ENCODE data around the gene MSL3B.

Gene MSL3B

GRCh38 chr2:233822781-233823730 lies 45.1 kb downstream of the MSL3B start:
- H3K27me3 ChIP-seq (ENCODE audit: control insufficient read depth, insufficient read depth, low read length), result no peaks in the 10 kb centered on the region
- no peaks in the 10 kb centered on the region for H3K9me3 ChIP-seq (ENCODE audit: control insufficient read depth, insufficient read depth, low read length)
- H3K36me3 ChIP-seq (ENCODE audit: control insufficient read depth, insufficient read depth, low read length), result no peaks in the 10 kb centered on the region; the same call in 1 of the 2 replicates
- no peak overlapping the region for H3K27ac ChIP-seq (ENCODE audit: low read length)
- H3K4me3 ChIP-seq (ENCODE audit: low read length), result no peak overlapping the region
- DNase-seq (ENCODE audit: low read depth, low spot score), result no peak
- H3K4me1 ChIP-seq (ENCODE audit: control insufficient read depth, insufficient read depth, low read length), result no peaks in the 10 kb centered on the region
- WGBS (ENCODE audit: insufficient coverage, insufficient read length), result no CpG with 5 or more reads among the region's 25 CpGs

GRCh38 chr2:233822101-233822771 lies 46.0 kb downstream of the MSL3B start:
- H3K27me3 ChIP-seq (ENCODE audit: control insufficient read depth, insufficient read depth, low read length), result no peaks in the 10 kb centered on the region
- H3K27ac ChIP-seq (ENCODE audit: low read length), result no peak overlapping the region
- no peaks in the 10 kb centered on the region for H3K4me1 ChIP-seq (ENCODE audit: control insufficient read depth, insufficient read depth, low read length)
- H3K9me3 ChIP-seq (ENCODE audit: control insufficient read depth, insufficient read depth, low read length), result no peaks in the 10 kb centered on the region
- DNase-seq (ENCODE audit: low read depth, low spot score), result no peak
- no CpG with 5 or more reads among the region's 21 CpGs for WGBS (ENCODE audit: insufficient coverage, insufficient read length)
- H3K36me3 ChIP-seq (ENCODE audit: control insufficient read depth, insufficient read depth, low read length), result no peaks in the 10 kb centered on the region; the same call in 1 of the 2 replicates
- H3K4me3 ChIP-seq (ENCODE audit: low read length), result no peak overlapping the region

- Histone ChIP-seq H3K4me3 (ENCODE audit: low read length) (no peak overlapping the region), H3K36me3 (ENCODE audit: control insufficient read depth, insufficient read depth, low read length) (no peaks in the 10 kb centered on the region; the same call in 1 of the 2 replicates), H3K27ac (ENCODE audit: low read length) (no peak overlapping the region), H3K27me3 (ENCODE audit: control insufficient read depth, insufficient read depth, low read length) (no peaks in the 10 kb centered on the region), H3K4me1 (ENCODE audit: control insufficient read depth, insufficient read depth, low read length) (no peaks in the 10 kb centered on the region), H3K9me3 (ENCODE audit: control insufficient read depth, insufficient read depth, low read length) (no peaks in the 10 kb centered on the region)
- WGBS (ENCODE audit: insufficient coverage, insufficient read length), result no CpG with 5 or more reads among the region's 8 CpGs
- DNase-seq (ENCODE audit: low read depth, low spot score), result no peak
Measured at GRCh38 chr2:233821709-233822100, 46.5 kb downstream of the MSL3B start.

- Histone ChIP-seq H3K4me1 (ENCODE audit: control insufficient read depth, insufficient read depth, low read length) (no peaks in the 10 kb centered on the region), H3K9me3 (ENCODE audit: control insufficient read depth, insufficient read depth, low read length) (no peaks in the 10 kb centered on the region), H3K27me3 (ENCODE audit: control insufficient read depth, insufficient read depth, low read length) (no peaks in the 10 kb centered on the region), H3K36me3 (ENCODE audit: control insufficient read depth, insufficient read depth, low read length) (no peaks in the 10 kb centered on the region; the same call in 1 of the 2 replicates), H3K4me3 (ENCODE audit: low read length) (no peak overlapping the region), H3K27ac (ENCODE audit: low read length) (no peak overlapping the region)
- WGBS (ENCODE audit: insufficient coverage, insufficient read length), result no CpG with 5 or more reads among the region's 3 CpGs
- DNase-seq (ENCODE audit: low read depth, low spot score), result no peak
Measured at GRCh38 chr2:233821196-233821595, 47.0 kb downstream of the MSL3B start.

- Histone ChIP-seq H3K27me3 (ENCODE audit: control insufficient read depth, insufficient read depth, low read length) (no peaks in the 10 kb centered on the region), H3K36me3 (ENCODE audit: control insufficient read depth, insufficient read depth, low read length) (no peaks in the 10 kb centered on the region; the same call in 1 of the 2 replicates), H3K4me1 (ENCODE audit: control insufficient read depth, insufficient read depth, low read length) (no peaks in the 10 kb centered on the region), H3K4me3 (ENCODE audit: low read length) (no peak overlapping the region), H3K9me3 (ENCODE audit: control insufficient read depth, insufficient read depth, low read length) (no peaks in the 10 kb centered on the region), H3K27ac (ENCODE audit: low read length) (no peak overlapping the region)
- WGBS (ENCODE audit: insufficient coverage, insufficient read length), result no CpG with 5 or more reads among the region's 6 CpGs
- DNase-seq (ENCODE audit: low read depth, low spot score), result no peak
Measured at GRCh38 chr2:233820774-233821105, 47.4 kb downstream of the MSL3B start.

- Histone ChIP-seq H3K27me3 (ENCODE audit: control insufficient read depth, insufficient read depth, low read length) (no peaks in the 10 kb centered on the region), H3K27ac (ENCODE audit: low read length) (no peak overlapping the region), H3K36me3 (ENCODE audit: control insufficient read depth, insufficient read depth, low read length) (no peaks in the 10 kb centered on the region; the same call in 1 of the 2 replicates), H3K4me1 (ENCODE audit: control insufficient read depth, insufficient read depth, low read length) (no peaks in the 10 kb centered on the region), H3K9me3 (ENCODE audit: control insufficient read depth, insufficient read depth, low read length) (no peaks in the 10 kb centered on the region), H3K4me3 (ENCODE audit: low read length) (no peak overlapping the region)
- DNase-seq (ENCODE audit: low read depth, low spot score), result no peak
- WGBS (ENCODE audit: insufficient coverage, insufficient read length), result no CpG with 5 or more reads among the region's 18 CpGs
Measured at GRCh38 chr2:233819884-233820773, 48.1 kb downstream of the MSL3B start.

- Histone ChIP-seq H3K9me3 (ENCODE audit: control insufficient read depth, insufficient read depth, low read length) (no peaks in the 10 kb centered on the region), H3K4me3 (ENCODE audit: low read length) (no peak overlapping the region), H3K36me3 (ENCODE audit: control insufficient read depth, insufficient read depth, low read length) (no peaks in the 10 kb centered on the region; the same call in 1 of the 2 replicates), H3K4me1 (ENCODE audit: control insufficient read depth, insufficient read depth, low read length) (no peaks in the 10 kb centered on the region), H3K27ac (ENCODE audit: low read length) (no peak overlapping the region), H3K27me3 (ENCODE audit: control insufficient read depth, insufficient read depth, low read length) (no peaks in the 10 kb centered on the region)
- no CpG with 5 or more reads among the region's 17 CpGs for WGBS (ENCODE audit: insufficient coverage, insufficient read length)
- DNase-seq (ENCODE audit: low read depth, low spot score), result no peak
Measured at GRCh38 chr2:233818639-233819621, 49.3 kb downstream of the MSL3B start.

GRCh38 chr2:233817995-233818638 lies 50.1 kb downstream of the MSL3B start:
- Histone ChIP-seq H3K27ac (ENCODE audit: low read length) (no peak overlapping the region), H3K36me3 (ENCODE audit: control insufficient read depth, insufficient read depth, low read length) (no peaks in the 10 kb centered on the region; the same call in 1 of the 2 replicates), H3K27me3 (ENCODE audit: control insufficient read depth, insufficient read depth, low read length) (no peaks in the 10 kb centered on the region), H3K4me1 (ENCODE audit: control insufficient read depth, insufficient read depth, low read length) (no peaks in the 10 kb centered on the region), H3K4me3 (ENCODE audit: low read length) (no peak overlapping the region), H3K9me3 (ENCODE audit: control insufficient read depth, insufficient read depth, low read length) (no peaks in the 10 kb centered on the region)
- no CpG with 5 or more reads among the region's 11 CpGs for WGBS (ENCODE audit: insufficient coverage, insufficient read length)
- DNase-seq (ENCODE audit: low read depth, low spot score), result no peak

- no peak for DNase-seq (ENCODE audit: low read depth, low spot score)
- Histone ChIP-seq H3K27ac (ENCODE audit: low read length) (no peak overlapping the region), H3K36me3 (ENCODE audit: control insufficient read depth, insufficient read depth, low read length) (no peaks in the 10 kb centered on the region), H3K4me3 (ENCODE audit: low read length) (no peak overlapping the region), H3K9me3 (ENCODE audit: control insufficient read depth, insufficient read depth, low read length) (no peaks in the 10 kb centered on the region), H3K4me1 (ENCODE audit: control insufficient read depth, insufficient read depth, low read length) (no peaks in the 10 kb centered on the region), H3K27me3 (ENCODE audit: control insufficient read depth, insufficient read depth, low read length) (no peaks in the 10 kb centered on the region)
- no CpG with 5 or more reads among the region's 3 CpGs for WGBS (ENCODE audit: insufficient coverage, insufficient read length)
Measured at GRCh38 chr2:233817361-233817911, 50.8 kb downstream of the MSL3B start.
